22Rv1 (cell line): ENCODE results near the gene EPHA3.

ENCODE experiments used
- H3K27ac ChIP-seq: fragments of 450-650 bp; 2 replicates; pipeline ENCODE4 v1.5.1; 2017
- ZFX ChIP-seq: fragments of 450-650 bp; IDR thresholded peaks from 2 replicates; pipeline ENCODE4 v1.6.1; 2017; ENCODE audit warnings: antibody characterized with exemption, borderline replicate concordance
- TF ChIP-seq, protein P1 (sequence below): fragments of 450-650 bp; IDR thresholded peaks from 2 replicates; pipeline ENCODE4 v1.5.1; 2017; ENCODE audit warnings: mild to moderate bottlenecking

The EPHA3 gene

DNA sequence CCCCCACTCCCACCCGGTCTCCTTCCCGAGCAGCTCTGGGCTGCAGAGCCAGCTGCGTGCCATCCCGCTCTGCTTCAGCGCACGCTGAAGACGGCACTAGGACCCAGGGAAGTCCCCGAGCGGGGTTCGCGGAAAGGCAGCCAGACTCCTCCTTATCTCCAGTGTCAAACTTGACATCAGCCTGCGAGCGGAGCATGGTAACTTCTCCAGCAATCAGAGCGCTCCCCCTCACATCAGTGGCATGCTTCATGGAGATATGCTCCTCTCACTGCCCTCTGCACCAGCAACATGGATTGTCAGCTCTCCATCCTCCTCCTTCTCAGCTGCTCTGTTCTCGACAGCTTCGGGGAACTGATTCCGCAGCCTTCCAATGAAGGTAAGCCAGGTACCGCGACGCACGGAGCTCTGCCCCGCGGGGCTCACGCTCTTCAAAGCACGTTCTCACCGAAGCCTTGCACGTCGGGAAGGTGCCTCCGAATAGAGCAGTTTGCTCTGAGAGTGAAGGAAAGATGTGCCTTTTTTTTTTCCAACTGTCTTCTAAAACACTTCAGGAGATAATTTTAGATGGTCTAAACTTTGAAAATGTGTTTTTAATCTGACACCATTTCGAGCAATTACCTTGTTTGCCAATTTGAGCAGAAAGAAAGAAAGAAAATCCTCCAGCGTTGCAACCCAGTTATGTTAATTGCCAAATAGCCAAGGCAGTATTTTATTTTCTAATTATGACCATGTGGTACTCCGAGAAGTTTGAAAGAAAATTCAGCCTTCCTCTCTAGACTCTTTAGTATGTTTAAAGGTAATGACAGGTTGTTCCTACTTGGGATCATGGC lies at the start of gene EPHA3:
EPHA3 (plus strand) TSS at position 161 of the 830 bp plus-strand sequence; CDS start at position 289, 128 bp downstream.
- no peak for TF ChIP-seq ZFX
- TF ChIP-seq, protein P1, sequence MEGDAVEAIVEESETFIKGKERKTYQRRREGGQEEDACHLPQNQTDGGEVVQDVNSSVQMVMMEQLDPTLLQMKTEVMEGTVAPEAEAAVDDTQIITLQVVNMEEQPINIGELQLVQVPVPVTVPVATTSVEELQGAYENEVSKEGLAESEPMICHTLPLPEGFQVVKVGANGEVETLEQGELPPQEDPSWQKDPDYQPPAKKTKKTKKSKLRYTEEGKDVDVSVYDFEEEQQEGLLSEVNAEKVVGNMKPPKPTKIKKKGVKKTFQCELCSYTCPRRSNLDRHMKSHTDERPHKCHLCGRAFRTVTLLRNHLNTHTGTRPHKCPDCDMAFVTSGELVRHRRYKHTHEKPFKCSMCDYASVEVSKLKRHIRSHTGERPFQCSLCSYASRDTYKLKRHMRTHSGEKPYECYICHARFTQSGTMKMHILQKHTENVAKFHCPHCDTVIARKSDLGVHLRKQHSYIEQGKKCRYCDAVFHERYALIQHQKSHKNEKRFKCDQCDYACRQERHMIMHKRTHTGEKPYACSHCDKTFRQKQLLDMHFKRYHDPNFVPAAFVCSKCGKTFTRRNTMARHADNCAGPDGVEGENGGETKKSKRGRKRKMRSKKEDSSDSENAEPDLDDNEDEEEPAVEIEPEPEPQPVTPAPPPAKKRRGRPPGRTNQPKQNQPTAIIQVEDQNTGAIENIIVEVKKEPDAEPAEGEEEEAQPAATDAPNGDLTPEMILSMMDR: no peak
- peak within 1 kb of the TSS; percentile 84 for H3K27ac ChIP-seq

DNA sequence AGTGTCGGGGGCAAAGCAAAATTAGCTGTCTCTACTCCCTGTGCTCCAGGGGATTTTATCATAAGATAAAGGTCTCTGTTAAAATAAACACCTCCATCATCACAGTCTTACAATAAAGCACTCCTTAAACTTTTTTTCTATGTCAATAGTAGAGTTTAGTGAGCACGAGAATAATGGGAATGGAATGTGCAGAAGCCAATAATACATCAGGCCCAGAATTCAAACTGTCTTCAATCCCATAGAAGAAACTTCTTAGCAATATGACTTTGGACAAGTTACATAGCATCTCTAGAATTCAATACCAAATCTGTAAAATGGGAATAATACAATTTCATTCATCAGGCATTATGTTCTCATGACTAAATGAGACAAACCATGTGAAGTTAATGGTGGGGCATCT lies 49.0 kb upstream of the EPHA3 start:
- H3K27ac ChIP-seq: no peak overlapping the region
- no peak for TF ChIP-seq ZFX
- TF ChIP-seq, protein P1: no peak

DNA sequence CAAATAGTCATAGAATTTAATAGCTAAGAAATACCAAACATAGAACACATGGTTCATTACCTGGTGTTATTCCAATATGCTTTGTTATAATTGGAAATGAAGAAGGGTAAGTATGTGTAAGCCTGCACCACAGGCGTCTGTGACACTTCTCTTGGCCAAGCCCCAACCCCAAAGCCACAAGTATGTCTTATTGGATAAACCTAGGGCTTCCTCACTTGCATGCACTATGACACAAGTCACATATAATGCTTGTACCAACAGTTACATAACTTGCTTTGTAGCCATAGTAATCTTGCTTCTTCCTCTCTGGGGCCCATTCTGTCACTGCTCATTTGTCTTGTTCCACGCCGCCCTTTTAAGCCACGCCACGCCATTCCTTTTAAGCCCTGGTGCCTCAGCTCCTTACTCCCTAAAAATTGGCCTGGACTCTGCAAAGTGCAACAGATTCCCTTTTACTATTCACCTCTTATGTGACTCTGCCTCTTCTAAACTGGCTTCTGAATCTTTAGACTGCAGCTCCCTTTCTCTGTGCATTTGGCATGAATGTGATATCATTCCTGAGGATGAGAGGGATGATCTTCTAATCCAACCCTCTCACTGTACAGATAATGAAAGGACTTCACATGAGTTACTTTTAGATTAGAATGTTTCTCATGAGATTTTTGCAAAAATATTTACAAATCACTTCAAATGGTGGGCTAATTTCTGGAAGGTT lies 48.1 kb upstream of the EPHA3 start:
- no peak for TF ChIP-seq ZFX
- TF ChIP-seq, protein P1: no peak
- H3K27ac ChIP-seq: no peak overlapping the region

DNA sequence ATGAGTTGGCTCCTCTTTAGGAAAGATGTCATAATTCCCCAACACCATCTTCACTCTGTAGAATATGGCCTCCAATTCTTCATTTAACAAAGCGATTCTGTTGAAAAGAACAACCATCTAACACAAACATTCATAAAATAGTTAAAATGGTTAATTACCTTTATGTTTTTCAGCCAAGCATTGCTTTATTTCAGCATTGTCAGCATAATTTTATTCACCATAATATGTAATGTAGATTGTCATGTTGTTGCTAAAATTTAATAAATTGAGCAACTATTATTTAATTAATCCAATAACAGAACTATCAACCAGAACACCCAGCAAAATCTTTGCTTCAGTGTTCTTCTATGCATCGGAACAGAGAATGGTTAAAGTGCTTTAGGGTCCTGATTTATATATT lies 46.2 kb upstream of the EPHA3 start:
- no peak for TF ChIP-seq ZFX
- TF ChIP-seq, protein P1: no peak
- H3K27ac ChIP-seq: no peak overlapping the region

DNA sequence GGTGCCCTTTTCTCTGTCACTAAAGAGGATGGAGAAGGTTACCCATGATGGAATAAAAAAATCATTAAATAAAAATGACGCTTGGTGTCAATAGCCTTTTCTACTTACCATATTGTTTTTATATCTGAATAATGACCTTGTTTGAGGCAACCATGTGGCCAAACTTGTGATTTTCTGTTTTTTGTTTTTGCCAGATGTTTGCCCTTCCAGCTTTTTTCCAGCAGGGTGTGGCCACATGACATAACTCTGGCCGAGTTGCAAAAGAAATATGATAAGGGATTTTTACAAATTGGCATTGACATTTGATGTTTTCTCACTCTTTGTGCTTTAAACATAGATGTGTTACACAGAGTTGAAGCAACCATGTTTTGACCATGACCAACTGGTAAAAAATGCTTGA lies 39.7 kb upstream of the EPHA3 start:
- TF ChIP-seq ZFX: no peak
- TF ChIP-seq, protein P1: no peak
- H3K27ac ChIP-seq: no peak overlapping the region

DNA sequence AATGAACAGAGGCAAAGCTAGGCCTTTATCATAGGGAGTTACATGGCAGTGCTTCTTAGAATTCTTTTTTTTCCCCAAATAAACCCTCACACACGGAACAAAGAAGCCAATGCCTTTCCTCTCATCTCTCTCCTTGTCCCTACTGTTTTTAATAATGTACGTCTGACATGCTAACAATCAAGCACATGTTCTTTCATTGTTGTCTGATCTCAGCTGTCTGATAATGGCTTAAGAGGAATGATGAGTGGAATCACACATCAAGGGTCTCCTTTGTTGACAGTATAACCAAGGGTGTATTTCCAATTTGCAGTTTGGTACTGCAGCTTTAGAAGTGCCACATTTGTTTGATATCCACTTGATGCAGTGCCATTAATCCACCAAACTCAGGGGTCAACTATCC lies 34.8 kb upstream of the EPHA3 start:
- TF ChIP-seq, protein P1: no peak
- no peak overlapping the region for H3K27ac ChIP-seq

DNA sequence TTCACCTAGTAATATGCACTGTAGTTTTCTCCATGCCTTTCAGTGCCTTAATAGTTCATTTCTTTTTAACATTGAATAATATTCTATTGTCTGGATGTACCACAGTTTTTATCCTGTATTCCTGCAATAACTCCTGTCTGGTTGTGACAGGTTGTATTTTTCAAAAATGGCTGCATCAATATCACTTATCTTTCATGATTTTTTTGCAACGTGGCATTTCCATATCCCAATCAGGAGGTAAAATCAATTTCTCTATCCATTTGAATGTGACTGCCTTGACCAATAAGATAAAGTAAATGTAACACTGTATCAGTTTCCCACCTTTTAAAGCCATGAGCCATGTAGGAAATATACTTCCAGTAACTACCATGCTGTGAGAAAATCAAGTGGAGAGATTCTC lies 27.5 kb upstream of the EPHA3 start:
- TF ChIP-seq, protein P1: no peak
- no peak for TF ChIP-seq ZFX
- H3K27ac ChIP-seq: no peak overlapping the region
